NT2/D1 (cell line): ENCODE results near the gene LYPLAL1.
"Not testable (repeated sequence)": the region's sequence is repeated elsewhere in the genome, so short reads cannot be mapped to it uniquely, and the experiment has no call there.

Experiments
- DNase-seq: peaks from one replicate; pipeline ENCODE4 v3.0.0-alpha.2; 2011; ENCODE audit warnings: low read depth, low spot score
- H3K27me3 ChIP-seq: 2 replicates; pipeline ENCODE4 v1.6.0; 2011; ENCODE audit warnings: mild to moderate bottlenecking; ENCODE audit not compliant: insufficient read length, insufficient read depth
- H3K36me3 ChIP-seq: 2 replicates; pipeline ENCODE4 v1.6.1; 2011; ENCODE audit warnings: mild to moderate bottlenecking, low read length, mixed read lengths; ENCODE audit not compliant: insufficient read depth, insufficient read length
- H3K4me1 ChIP-seq: 2 replicates; pipeline ENCODE4 v1.5.1; 2011; ENCODE audit not compliant: insufficient read depth, insufficient read length
- H3K4me3 ChIP-seq: 2 replicates; pipeline ENCODE4 v1.5.1; 2011; ENCODE audit warnings: low read depth; ENCODE audit not compliant: insufficient read length
- H3K9ac ChIP-seq: 2 replicates; pipeline ENCODE4 v1.6.0; 2011; ENCODE audit warnings: low read depth; ENCODE audit not compliant: insufficient read length
- H3K9me3 ChIP-seq: 2 replicates; pipeline ENCODE4 v1.5.1; 2011; ENCODE audit warnings: mild to moderate bottlenecking, low read length; ENCODE audit not compliant: insufficient read depth
- SUZ12 ChIP-seq: IDR thresholded peaks from 2 replicates; pipeline ENCODE4 v1.6.1; 2011; ENCODE audit not compliant: insufficient read length, insufficient read depth; ENCODE audit errors: extremely low read depth
- YY1 ChIP-seq: IDR thresholded peaks from 2 replicates; pipeline ENCODE4 v1.6.1; 2011; ENCODE audit not compliant: insufficient read length, insufficient read depth
- ZNF274 ChIP-seq: IDR thresholded peaks from 2 replicates; pipeline ENCODE4 v1.6.1; 2011; ENCODE audit warnings: mild to moderate bottlenecking, low read depth, low read length

The LYPLAL1 gene

GRCh38 chr1:219235903-219236481 lies 62.3 kb downstream of the LYPLAL1 start:
- H3K9me3 ChIP-seq = no peaks in the 10 kb centered on the region
- H3K27me3 ChIP-seq = no peaks in the 10 kb centered on the region
- TF ChIP-seq YY1 (no peak), SUZ12 (no peak), ZNF274 (no peak)
- no peak overlapping the region for H3K9ac ChIP-seq
- H3K36me3 ChIP-seq = no peaks in the 10 kb centered on the region
- no peak overlapping the region for H3K4me3 ChIP-seq
- no peak for DNase-seq
- no peaks in the 10 kb centered on the region for H3K4me1 ChIP-seq

DNA sequence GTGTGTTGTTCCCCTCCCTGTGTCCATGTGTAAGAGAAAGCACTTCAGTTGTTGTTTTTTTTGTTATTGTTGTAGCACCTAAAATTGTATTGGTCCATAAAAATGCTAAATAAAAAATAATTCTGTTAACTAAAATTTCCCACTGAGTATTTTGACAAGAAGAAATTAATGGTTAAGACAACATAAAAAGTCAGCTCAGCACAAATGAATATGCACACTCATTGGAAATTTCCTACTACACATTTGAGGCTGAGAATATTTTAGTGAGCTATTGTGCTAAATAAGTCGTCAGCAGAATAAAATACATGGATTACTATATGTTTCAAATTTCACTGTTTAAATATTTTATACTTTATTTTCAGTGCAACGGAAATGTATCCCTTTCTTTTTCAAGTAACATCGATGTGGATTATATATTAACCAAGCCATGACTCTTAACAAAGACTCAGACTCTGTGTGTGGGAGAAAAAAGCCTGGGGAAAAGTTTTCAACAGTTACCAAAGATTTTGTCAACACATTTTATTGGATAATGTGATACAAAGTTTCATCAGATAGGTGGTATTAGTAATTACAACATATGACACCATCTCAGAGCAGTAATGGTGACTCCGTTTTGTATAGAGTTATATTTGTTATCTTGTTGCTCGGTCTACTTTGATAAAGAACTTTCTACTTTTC lies 63.4 kb downstream of the LYPLAL1 start:
- Histone ChIP-seq H3K36me3 (no peaks in the 10 kb centered on the region), H3K4me1 (no peaks in the 10 kb centered on the region), H3K4me3 (no peak overlapping the region), H3K9me3 (no peaks in the 10 kb centered on the region), H3K27me3 (no peaks in the 10 kb centered on the region), H3K9ac (no peak overlapping the region)
- TF ChIP-seq ZNF274 = no peak
- no peak for TF ChIP-seq SUZ12
- TF ChIP-seq YY1 = no peak
- DNase-seq = no peak

DNA sequence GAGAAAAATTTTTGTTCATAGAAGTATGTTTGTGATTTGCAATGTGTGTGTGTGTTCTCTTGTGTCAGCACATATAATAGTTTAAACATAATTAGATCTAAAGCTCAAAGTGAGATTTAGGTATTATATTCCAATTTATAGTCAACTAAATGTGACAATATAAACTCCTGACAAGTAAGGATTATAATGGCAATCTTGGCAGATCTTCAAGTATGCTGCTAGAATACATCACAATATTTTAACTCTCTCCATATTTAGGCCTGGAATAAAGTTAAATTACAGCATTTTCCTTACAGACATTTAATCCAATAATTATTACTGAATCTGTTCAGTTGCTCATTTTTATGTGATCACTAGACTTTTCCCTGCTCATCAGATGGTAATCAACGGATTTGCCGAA lies 65.8 kb downstream of the LYPLAL1 start:
- Histone ChIP-seq H3K4me1 (no peaks in the 10 kb centered on the region), H3K9ac (no peak overlapping the region), H3K9me3 (no peaks in the 10 kb centered on the region), H3K36me3 (no peaks in the 10 kb centered on the region), H3K4me3 (no peak overlapping the region), H3K27me3 (no peaks in the 10 kb centered on the region)
- TF ChIP-seq SUZ12 (no peak), YY1 (no peak), ZNF274 (no peak)
- no peak for DNase-seq

GRCh38 chr1:219244864-219245263 lies 71.2 kb downstream of the LYPLAL1 start:
- H3K4me3 ChIP-seq = no peak overlapping the region
- no peaks in the 10 kb centered on the region for H3K27me3 ChIP-seq
- H3K36me3 ChIP-seq = no peaks in the 10 kb centered on the region
- H3K4me1 ChIP-seq = no peaks in the 10 kb centered on the region
- no peaks in the 10 kb centered on the region for H3K9me3 ChIP-seq
- no peak for DNase-seq
- H3K9ac ChIP-seq = no peak overlapping the region
- no peak for TF ChIP-seq SUZ12

DNA sequence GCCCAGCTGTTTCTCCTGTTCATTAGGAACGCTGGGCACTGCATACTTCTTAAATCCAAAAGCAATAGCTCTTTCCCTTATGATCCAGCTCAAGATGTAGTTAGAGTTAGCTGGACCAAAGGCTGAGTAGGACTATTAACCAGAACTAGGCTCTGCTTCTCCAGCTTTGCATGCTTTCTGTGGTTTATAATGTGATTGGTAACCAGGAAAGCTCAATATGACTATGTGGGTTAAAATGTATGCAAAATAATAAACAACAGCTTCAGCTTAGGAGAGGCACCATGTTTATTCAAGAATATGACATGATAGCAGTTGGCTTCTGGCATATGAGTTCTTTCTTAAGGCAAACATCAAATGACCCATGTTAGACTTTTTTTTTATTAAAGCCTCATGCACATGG lies 73.8 kb downstream of the LYPLAL1 start:
- H3K9ac ChIP-seq = no peak overlapping the region
- H3K27me3 ChIP-seq = no peaks in the 10 kb centered on the region
- no peak for TF ChIP-seq ZNF274
- TF ChIP-seq YY1 = no peak
- TF ChIP-seq SUZ12 = no peak
- H3K36me3 ChIP-seq = no peaks in the 10 kb centered on the region
- no peak for DNase-seq
- H3K9me3 ChIP-seq = no peaks in the 10 kb centered on the region
- no peaks in the 10 kb centered on the region for H3K4me1 ChIP-seq
- no peak overlapping the region for H3K4me3 ChIP-seq

DNA sequence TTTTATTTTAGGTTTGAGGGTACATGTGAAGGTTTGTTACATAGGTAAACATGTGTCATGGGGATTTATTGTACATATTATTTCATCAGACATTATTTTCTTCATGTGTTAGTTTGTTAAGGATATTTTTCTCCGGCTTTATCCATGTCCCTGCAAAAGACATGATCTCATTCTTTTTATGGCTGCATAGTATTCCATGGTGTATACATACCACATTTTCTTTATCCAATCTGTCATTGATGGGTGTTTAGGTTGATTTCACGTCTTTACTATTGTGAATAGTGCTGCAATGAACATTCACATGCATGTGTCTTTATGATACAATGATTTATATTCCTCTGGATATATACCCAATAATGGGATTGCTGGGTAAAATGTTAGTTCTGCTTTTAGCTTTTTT lies 76.8 kb downstream of the LYPLAL1 start:
- H3K4me3 ChIP-seq, DNase-seq, H3K27me3 ChIP-seq, H3K36me3 ChIP-seq, H3K9ac ChIP-seq, H3K9me3 ChIP-seq, H3K4me1 ChIP-seq: not testable (repeated sequence)

GRCh38 chr1:219257751-219258150 lies 84.1 kb downstream of the LYPLAL1 start:
- no peak for DNase-seq
- H3K9me3 ChIP-seq = peaks cover 11% of the 10 kb centered on the region; the same call in 1 of the 2 replicates
- H3K4me3 ChIP-seq = no peak overlapping the region
- H3K9ac ChIP-seq = no peak overlapping the region
- H3K4me1 ChIP-seq = no peaks in the 10 kb centered on the region
- H3K27me3 ChIP-seq = no peaks in the 10 kb centered on the region
- no peaks in the 10 kb centered on the region for H3K36me3 ChIP-seq
- TF ChIP-seq YY1 = no peak
- no peak for TF ChIP-seq SUZ12
- no peak for TF ChIP-seq ZNF274

DNA sequence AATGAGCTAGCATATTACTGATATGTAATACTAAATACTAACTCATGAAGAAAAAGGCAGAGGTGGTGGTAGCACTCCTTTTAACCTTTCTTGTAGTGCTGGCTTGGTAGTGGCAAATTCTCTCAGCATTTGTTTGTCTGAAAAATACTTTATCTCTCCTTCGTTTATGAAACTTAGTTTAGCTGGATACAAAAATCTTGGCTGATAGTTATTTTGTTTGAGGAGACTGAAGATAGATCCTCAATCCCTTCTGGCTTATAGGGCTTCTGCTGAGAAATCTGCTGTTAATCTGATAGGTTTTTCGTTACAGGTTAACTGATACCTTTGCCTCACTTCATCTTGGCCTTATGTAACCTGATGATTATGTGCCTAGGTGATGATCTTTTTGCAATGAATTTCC lies 87.8 kb downstream of the LYPLAL1 start:
- TF ChIP-seq ZNF274 (no peak), SUZ12 (no peak), YY1 (no peak)
- no peak overlapping the region for H3K9ac ChIP-seq
- peaks cover 11% of the 10 kb centered on the region; the same call in 1 of the 2 replicates for H3K9me3 ChIP-seq
- H3K36me3 ChIP-seq = no peaks in the 10 kb centered on the region
- DNase-seq = no peak
- H3K4me3 ChIP-seq = no peak overlapping the region
- no peaks in the 10 kb centered on the region for H3K4me1 ChIP-seq
- no peaks in the 10 kb centered on the region for H3K27me3 ChIP-seq
